Left kidney (tissue), 2 donors: ENCODE measurements around the gene MAML2. TPM values are rescaled to one million over a fixed set of nuclear protein-coding genes. Genes with fewer than 3 reads are reported as not detected.

ENCODE experiments used
- DNase-seq: peaks from one replicate; pipeline ENCODE4 v3.0.0-alpha.2; 2013
- polyA plus RNA-seq: library from polyadenylated mRNA; unstranded; fragments of 120-200 nt; gene quantifications from one replicate; pipeline ENCODE4 v1.2.1, GENCODE V29; 2013; ENCODE audit not compliant: insufficient read length

Gene MAML2
- polyA plus RNA-seq, 1 donor, result 31.7 TPM

- DNase-seq, result no peak
Measured at GRCh38 chr11:96340555-96340885, 2.5 kb downstream of the MAML2 start.

GRCh38 chr11:96339706-96340554 lies 3.1 kb downstream of the MAML2 start:
- no peak for DNase-seq

GRCh38 chr11:96338910-96339705 lies 3.9 kb downstream of the MAML2 start:
- no peak for DNase-seq

- DNase-seq, result no peak
Measured at GRCh38 chr11:96337541-96338431, 5.2 kb downstream of the MAML2 start.

- no peak for DNase-seq
Measured at GRCh38 chr11:96335388-96335787, 7.6 kb downstream of the MAML2 start.

DNA sequence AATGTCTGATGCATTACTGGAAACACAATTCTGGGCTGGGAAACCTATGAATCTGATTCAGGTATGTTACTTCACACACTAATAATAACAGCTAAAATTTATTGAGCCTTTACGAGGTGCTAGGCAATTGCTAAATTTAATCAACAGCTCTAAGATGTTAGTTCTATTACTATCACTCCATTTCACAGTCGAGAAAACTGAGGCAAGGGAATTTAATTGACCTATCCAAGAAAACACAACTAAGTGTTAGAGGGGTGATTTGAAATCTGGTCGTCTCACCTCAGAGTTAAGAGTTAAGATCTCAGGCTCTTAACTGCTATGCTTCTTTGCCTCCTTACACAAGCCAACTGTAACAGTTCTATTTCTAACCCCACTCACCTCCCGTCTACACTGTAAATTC lies 8.8 kb downstream of the MAML2 start:
- no peak for DNase-seq

- no peak for DNase-seq
Measured at GRCh38 chr11:96333191-96333719, 9.7 kb downstream of the MAML2 start.

- no peak for DNase-seq
Measured at GRCh38 chr11:96332126-96332771, 10.7 kb downstream of the MAML2 start.

- DNase-seq, result no peak
Measured at GRCh38 chr11:96331699-96332116, 11.3 kb downstream of the MAML2 start.

DNA sequence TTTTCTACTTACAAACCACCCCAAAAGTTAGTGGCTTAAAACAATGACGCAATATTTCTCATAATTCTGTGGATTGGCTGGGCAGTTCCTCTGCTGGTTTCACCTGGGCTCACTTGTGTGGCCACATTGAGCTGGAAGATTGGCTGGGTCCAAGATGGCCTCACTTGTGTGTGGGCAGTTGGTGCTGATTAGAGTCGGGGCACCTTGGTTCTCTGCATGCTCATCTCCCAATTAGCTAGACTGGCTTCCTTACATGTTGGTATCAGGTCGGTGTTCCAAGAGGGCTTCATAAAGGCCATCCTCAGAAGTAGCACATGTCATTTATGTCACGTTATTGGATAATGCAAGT lies 12.5 kb downstream of the MAML2 start:
- no peak for DNase-seq

DNA sequence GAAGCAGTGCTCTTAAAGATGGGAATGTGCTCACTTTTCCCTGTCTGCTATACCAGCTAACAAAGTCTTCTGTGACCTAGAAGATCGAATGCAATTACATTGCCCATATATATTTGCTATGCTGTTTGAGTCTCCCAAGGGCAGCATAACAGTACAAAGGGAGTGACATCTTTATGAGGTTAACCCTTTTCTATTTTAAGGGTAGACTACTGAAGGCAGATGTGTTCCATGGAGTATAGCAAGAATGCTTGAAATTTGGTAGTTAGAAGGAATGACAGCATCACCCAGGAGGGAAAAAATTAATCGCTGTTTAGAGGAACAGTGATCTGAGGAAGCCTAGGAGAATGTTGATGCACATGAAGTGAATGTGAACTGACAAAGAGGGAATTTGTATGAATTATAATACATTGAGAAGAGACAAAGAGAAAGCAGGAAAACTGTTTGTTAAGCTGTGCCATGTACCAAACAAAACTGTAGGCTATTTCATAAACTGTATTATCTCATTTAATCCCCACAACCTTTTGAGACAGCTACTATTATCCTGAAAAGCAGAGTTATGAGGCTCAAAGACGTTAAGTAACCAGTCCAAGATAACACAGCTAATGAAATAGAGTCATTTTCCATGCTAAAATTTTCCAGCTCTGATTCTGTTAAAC lies 13.0 kb downstream of the MAML2 start:
- no peak for DNase-seq

GRCh38 chr11:96329419-96329818 lies 13.6 kb downstream of the MAML2 start:
- no peak for DNase-seq

DNA sequence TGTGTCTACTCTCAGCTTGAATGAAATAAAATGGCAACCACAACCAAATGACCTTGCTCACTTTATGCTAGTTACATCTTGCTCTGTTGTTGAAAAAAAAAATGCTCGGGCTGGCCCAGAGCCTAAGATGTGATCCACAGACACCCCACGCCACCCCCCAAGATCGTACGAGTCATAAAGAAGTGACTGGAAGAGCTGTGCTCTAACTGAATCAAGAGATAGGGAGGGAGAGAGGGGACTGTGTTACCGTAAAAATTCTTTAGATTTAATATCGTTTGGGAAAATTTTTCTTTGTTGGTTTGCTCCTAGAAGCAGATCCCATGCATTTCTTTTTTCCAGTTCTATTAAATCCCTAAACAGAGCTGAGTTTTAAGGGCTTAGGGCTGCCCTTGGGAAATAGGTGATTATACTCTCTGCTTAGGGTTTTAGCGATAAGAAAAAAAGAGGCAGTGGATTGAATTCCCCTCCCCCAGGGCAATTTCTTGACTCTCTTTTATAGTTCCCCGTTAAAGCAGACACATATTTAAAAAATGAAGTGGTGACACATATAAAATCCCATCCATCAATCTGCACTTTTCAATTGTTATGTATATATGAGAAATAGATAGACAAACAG lies 14.5 kb downstream of the MAML2 start:
- no peak for DNase-seq

DNA sequence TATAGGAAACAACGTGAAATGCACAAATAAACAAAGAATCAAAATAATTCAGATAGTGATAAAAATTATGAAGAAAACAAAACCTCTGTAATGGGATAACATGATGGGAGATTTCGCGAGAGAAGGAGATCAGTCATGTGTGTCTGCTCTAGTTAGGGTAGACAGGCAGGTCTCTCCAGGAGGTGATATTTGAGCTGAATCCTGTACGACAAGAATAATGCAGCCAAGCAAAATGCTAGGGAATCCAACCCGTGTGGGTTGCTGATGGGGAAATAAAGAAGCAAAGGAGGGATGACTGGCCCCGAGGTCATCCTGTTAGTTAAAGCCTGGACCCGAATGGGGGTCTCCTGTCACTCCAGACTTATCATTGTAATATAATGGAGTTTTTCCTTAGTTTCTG lies 16.0 kb downstream of the MAML2 start:
- DNase-seq, result no peak

DNA sequence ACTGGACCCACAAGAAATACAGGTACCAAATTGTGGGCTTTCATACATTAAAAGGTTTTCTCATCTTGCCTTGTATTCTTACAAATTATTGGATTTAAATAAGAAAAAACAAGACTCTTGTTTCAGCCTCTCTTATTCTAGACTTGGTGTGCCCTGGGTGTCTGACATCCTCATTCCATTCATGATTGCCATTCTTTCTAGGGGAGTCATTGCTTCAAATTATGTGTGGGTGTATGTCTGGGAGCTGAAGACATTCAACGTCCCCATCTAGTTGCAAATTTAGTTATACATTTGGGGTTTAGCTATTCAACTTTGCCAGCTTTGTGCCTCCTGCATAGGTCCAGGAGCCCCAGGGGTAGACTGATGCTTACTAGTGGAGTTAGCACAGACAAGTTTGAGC lies 18.1 kb downstream of the MAML2 start:
- no peak for DNase-seq

- DNase-seq, result no peak
Measured at GRCh38 chr11:96323642-96323985, 19.4 kb downstream of the MAML2 start.

- no peak for DNase-seq
Measured at GRCh38 chr11:96322775-96323641, 20.0 kb downstream of the MAML2 start.

DNA sequence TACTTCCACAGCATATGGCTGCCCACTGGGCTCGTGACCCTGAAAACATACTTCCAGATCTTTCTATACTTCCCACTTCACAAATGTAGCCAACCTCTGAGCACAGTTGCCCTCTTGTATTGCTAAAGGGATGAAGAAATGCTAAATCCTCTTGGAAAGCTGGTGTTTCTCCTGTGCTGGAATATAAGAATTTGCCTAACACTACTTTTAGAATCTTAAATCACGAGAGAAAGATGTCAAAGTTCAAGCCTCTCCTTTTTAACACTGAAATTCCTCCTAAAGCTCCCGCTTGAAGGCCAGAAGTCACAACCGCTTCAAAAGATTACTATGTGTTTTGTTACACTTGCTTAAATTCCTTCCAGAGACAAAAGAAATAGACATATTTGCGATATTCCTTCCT lies 21.9 kb downstream of the MAML2 start:
- no peak for DNase-seq

DNA sequence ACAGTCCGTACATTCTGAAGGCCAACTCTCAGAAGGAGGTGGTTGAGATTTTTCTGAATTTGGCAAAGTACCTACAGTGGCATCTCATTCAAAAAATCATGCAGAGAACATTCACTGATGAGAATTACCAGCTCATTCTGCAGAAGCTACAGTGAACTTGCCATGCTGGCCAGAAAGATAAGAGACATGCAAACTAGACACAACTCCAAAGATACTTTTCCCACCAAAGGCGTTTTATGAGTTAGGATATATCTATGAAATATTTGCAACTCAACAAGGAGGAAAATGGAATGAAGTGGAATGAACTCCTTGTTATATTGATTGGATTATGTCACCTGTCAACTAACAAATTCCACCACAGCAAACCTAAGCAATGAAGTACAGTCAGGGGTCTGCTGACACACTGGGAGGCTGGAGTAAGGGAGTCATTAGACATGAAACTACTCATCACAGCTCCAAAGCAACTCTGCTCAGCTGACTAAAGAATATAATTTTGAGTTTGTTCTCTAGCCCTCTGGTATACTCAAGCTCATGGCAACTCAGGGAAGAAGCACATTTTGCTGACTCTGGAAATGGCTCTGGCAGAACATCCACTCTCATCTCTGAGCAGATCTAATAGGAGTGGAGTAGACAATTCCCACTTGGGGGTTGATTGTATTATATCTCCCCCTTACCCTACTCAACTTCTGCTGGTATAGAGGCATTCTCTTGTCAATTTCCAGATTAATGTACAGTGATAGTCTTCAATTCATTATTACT lies 22.9 kb downstream of the MAML2 start:
- no peak for DNase-seq
